ENCODE measurements around the gene NMRK1.

Gene NMRK1

GRCh38 chr9:75104607-75105006, 16.7 kb upstream of the NMRK1 start:
- TF ChIP-seq CTCF (IDR thresholded peaks at IDR 0.05), result no peak
- Histone ChIP-seq H3K27me3 (no peaks in the 10 kb centered on the region), H3K4me3 (ENCODE audit: low read depth in 1 of 2, low read length in 1 of 2) (no peak overlapping the region), H3K27ac (peak overlapping the region; percentile 58), H3K4me1 (ENCODE audit: control insufficient read depth in 1 of 2, insufficient read depth in 1 of 2, low read depth in 1 of 2, low read length in 1 of 2) (peaks cover 46 to 57% of the 10 kb centered on the region in 2 experiments), H3K9me3 (no peaks in the 10 kb centered on the region), H3K36me3 (peaks cover 22% of the 10 kb centered on the region)

GRCh38 chr9:75102177-75102790, 14.3 kb upstream of the NMRK1 start:
- Histone ChIP-seq H3K27ac (peak overlapping the region; percentile 7), H3K36me3 (peaks cover 27% of the 10 kb centered on the region), H3K4me3 (ENCODE audit: low read depth in 1 of 2, low read length in 1 of 2) (no peak overlapping the region), H3K27me3 (no peaks in the 10 kb centered on the region), H3K4me1 (ENCODE audit: control insufficient read depth in 1 of 2, insufficient read depth in 1 of 2, low read depth in 1 of 2, low read length in 1 of 2) (peaks cover 25 to 43% of the 10 kb centered on the region in 2 experiments), H3K9me3 (no peaks in the 10 kb centered on the region)
- TF ChIP-seq CTCF (IDR thresholded peaks at IDR 0.05), result no peak

GRCh38 chr9:75101004-75101588, 13.1 kb upstream of the NMRK1 start:
- Histone ChIP-seq H3K9me3 (no peaks in the 10 kb centered on the region), H3K4me1 (ENCODE audit: control insufficient read depth in 1 of 2, insufficient read depth in 1 of 2, low read depth in 1 of 2, low read length in 1 of 2) (peaks cover 25 to 45% of the 10 kb centered on the region in 2 experiments), H3K27me3 (no peaks in the 10 kb centered on the region), H3K36me3 (peaks cover 37% of the 10 kb centered on the region), H3K4me3 (ENCODE audit: low read depth in 1 of 2, low read length in 1 of 2) (no peak overlapping the region), H3K27ac (peak overlapping the region; percentile 51)
- no peak for TF ChIP-seq CTCF (IDR thresholded peaks at IDR 0.05)

- H3K27me3 ChIP-seq, result no peaks in the 10 kb centered on the region
- no peaks in the 10 kb centered on the region for H3K9me3 ChIP-seq
- peaks cover 51 to 69% of the 10 kb centered on the region in 2 experiments for H3K4me1 ChIP-seq (ENCODE audit: control insufficient read depth in 1 of 2, insufficient read depth in 1 of 2, low read depth in 1 of 2, low read length in 1 of 2)
- peak overlapping the region; percentile 50 for H3K27ac ChIP-seq
- no peak for TF ChIP-seq CTCF (IDR thresholded peaks at IDR 0.05)
- H3K4me3 ChIP-seq (ENCODE audit: low read depth in 1 of 2, low read length in 1 of 2), result no peak overlapping the region
- peaks cover 21% of the 10 kb centered on the region for H3K36me3 ChIP-seq
Observed at GRCh38 chr9:75096796-75097195, 8.8 kb upstream of the NMRK1 start.

GRCh38 chr9:75092766-75093165, 4.8 kb upstream of the NMRK1 start:
- Histone ChIP-seq H3K4me3 (ENCODE audit: low read depth in 1 of 2, low read length in 1 of 2) (peak overlapping the region in 1 of 2 experiments; percentile 7), H3K4me1 (ENCODE audit: control insufficient read depth in 1 of 2, insufficient read depth in 1 of 2, low read depth in 1 of 2, low read length in 1 of 2) (peaks cover 78 to 82% of the 10 kb centered on the region in 2 experiments), H3K27ac (peak overlapping the region; percentile 69), H3K36me3 (peaks cover 11% of the 10 kb centered on the region), H3K27me3 (no peaks in the 10 kb centered on the region), H3K9me3 (no peaks in the 10 kb centered on the region)
- no peak for TF ChIP-seq CTCF (IDR thresholded peaks at IDR 0.05)

All from neutrophil (primary cell).